ENCODE measurements around the gene PCNX2. TPM values are rescaled to one million over a fixed set of nuclear protein-coding genes. Genes with fewer than 3 reads are reported as not detected.

PCNX2 gene
- total RNA-seq, 1 experiment from 2014 or later, result 9.1 TPM

DNA sequence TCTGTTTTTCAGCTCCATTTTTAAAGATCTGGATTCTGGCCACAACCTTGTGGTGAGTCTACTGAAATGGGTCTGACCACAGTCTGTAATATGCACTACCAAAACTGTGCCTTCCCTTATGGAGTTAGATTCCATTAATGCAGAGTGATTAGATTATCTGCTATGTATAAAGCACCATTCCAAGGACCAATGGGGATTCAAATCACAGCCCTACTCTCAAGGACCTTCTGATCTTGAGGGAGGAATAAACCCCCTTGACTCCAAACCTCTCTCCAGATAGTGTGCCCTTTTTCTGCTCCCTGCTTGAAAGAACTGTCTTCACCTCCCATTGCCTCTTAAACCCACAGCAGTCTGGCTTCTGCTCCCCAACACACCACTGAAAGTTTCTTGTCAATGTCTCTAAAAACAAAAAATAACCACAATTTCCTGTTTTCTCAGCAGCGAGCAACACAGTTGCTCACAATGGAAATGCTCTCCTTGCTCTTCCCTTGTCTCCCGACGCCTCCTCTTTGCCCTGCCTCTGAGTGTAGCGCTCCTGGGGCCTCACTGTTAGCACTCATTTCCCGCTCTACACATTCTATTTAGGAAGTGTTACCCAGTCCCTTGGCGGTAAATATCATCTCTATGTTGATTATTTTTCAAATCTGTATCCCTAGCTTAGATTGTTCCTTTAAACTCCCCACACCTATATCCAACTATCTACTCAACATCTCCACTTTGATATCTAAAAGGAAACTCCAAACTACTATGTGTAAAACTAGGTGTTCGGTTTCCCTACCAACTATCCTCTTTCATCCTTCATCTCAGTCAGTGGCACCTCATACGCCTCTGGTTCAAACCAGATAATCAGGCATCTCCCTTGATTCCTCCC, 13.6 kb downstream of the PCNX2 start:
- no peaks in the 10 kb centered on the region for H3K9me3 ChIP-seq (ENCODE audit: low read depth, low read length, poor library complexity, severe bottlenecking)
- BruUV-seq (replicated peaks), result no TSS peak
- no peak overlapping the region for H3K4me3 ChIP-seq (ENCODE audit: low read depth, low read length, poor library complexity, severe bottlenecking)
- H3K27me3 ChIP-seq (replicated peaks; ENCODE audit: insufficient read depth, low read depth, low read length, poor library complexity), result no peaks in the 10 kb centered on the region
- intact Hi-C loops (cut with micrococcal nuclease; ENCODE audit: unreplicated experiment), result no loop called here
- no peak for TF ChIP-seq EZH2 (IDR thresholded peaks at IDR 0.05; ENCODE audit: borderline replicate concordance, low read depth, low read length, poor library complexity, severe bottlenecking)
- TF ChIP-seq, protein P1, sequence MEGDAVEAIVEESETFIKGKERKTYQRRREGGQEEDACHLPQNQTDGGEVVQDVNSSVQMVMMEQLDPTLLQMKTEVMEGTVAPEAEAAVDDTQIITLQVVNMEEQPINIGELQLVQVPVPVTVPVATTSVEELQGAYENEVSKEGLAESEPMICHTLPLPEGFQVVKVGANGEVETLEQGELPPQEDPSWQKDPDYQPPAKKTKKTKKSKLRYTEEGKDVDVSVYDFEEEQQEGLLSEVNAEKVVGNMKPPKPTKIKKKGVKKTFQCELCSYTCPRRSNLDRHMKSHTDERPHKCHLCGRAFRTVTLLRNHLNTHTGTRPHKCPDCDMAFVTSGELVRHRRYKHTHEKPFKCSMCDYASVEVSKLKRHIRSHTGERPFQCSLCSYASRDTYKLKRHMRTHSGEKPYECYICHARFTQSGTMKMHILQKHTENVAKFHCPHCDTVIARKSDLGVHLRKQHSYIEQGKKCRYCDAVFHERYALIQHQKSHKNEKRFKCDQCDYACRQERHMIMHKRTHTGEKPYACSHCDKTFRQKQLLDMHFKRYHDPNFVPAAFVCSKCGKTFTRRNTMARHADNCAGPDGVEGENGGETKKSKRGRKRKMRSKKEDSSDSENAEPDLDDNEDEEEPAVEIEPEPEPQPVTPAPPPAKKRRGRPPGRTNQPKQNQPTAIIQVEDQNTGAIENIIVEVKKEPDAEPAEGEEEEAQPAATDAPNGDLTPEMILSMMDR (conservative IDR thresholded peaks at IDR 0.05; ENCODE audit: low read depth, low read length), result no peak
- DNase-seq (ENCODE audit: low spot score), result no peak
- H3K36me3 ChIP-seq (ENCODE audit: insufficient read depth, low read length, poor library complexity, severe bottlenecking), result no peaks in the 10 kb centered on the region
- H3K27ac ChIP-seq (ENCODE audit: low read depth, low read length, poor library complexity, severe bottlenecking), result no peak overlapping the region
- no peaks in the 10 kb centered on the region for H3K4me1 ChIP-seq (ENCODE audit: insufficient read depth, low read length, poor library complexity, severe bottlenecking)
- POLR2A ChIA-PET (ENCODE audit: low non-redundant PET), result no interaction called here
- CTCF ChIA-PET, result no interaction called here

DNA sequence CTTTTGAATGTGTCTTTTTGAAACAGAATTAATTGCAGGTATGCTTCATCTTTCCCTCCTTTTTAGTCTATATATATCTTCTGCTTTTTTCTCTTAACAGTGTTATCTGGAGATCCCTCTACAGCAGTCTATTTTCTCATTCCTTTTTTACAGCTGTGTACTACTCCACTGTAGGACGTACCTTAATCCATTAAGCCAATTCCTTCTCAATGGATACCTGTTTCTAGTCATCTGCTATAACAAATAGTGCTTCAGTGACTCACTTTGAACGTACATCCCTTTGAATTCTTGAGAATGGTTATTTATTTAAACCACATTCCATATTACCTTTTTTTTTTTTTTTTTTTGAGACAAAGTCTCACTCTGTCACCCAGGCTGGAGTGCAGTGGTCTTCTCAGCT, 15.6 kb downstream of the PCNX2 start:
- Histone ChIP-seq H3K4me3 (ENCODE audit: low read depth, low read length, poor library complexity, severe bottlenecking) (no peak overlapping the region), H3K36me3 (ENCODE audit: insufficient read depth, low read length, poor library complexity, severe bottlenecking) (no peaks in the 10 kb centered on the region), H3K27ac (ENCODE audit: low read depth, low read length, poor library complexity, severe bottlenecking) (no peak overlapping the region), H3K9me3 (ENCODE audit: low read depth, low read length, poor library complexity, severe bottlenecking) (no peaks in the 10 kb centered on the region), H3K27me3 (replicated peaks; ENCODE audit: insufficient read depth, low read depth, low read length, poor library complexity) (no peaks in the 10 kb centered on the region), H3K4me1 (ENCODE audit: insufficient read depth, low read length, poor library complexity, severe bottlenecking) (no peaks in the 10 kb centered on the region)
- DNase-seq (ENCODE audit: low spot score), result no peak
- ChIA-PET CTCF (no interaction called here), POLR2A (ENCODE audit: low non-redundant PET) (no interaction called here)
- BruUV-seq (replicated peaks), result no TSS peak
- intact Hi-C loops (cut with micrococcal nuclease; ENCODE audit: unreplicated experiment), result no loop called here
- TF ChIP-seq, protein P1 (conservative IDR thresholded peaks at IDR 0.05; ENCODE audit: low read depth, low read length), result no peak
- TF ChIP-seq EZH2 (IDR thresholded peaks at IDR 0.05; ENCODE audit: borderline replicate concordance, low read depth, low read length, poor library complexity, severe bottlenecking), result no peak

DNA sequence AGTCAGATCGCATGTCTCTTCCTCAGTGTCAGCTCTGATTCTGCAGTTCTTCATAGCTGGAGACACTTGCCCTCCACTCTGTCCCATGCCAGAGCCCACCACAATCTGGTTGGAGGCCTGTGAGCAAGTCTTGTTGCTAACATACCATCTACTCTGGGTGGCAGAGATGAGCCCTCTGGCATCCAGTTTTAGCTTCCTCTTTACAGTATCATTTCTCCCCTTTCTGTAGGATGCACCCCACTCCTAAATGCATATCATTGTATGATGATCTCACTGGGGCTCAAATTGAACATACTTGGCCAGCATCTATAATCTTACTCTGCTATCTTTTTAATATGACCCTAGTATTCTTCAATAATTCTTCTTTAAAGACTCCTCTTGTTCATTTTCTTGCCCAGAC, 16.9 kb downstream of the PCNX2 start:
- DNase-seq (ENCODE audit: low spot score), result no peak

More for the DNA sequence above, 16.9 kb downstream of the PCNX2 start:
- BruUV-seq (replicated peaks), result no TSS peak
- no peaks in the 10 kb centered on the region for H3K27me3 ChIP-seq (replicated peaks; ENCODE audit: insufficient read depth, low read depth, low read length, poor library complexity)
- H3K36me3 ChIP-seq (ENCODE audit: insufficient read depth, low read length, poor library complexity, severe bottlenecking), result no peaks in the 10 kb centered on the region
- H3K27ac ChIP-seq (ENCODE audit: low read depth, low read length, poor library complexity, severe bottlenecking), result no peak overlapping the region
- no peak overlapping the region for H3K4me3 ChIP-seq (ENCODE audit: low read depth, low read length, poor library complexity, severe bottlenecking)
- intact Hi-C loops (cut with micrococcal nuclease; ENCODE audit: unreplicated experiment), result no loop called here
- H3K4me1 ChIP-seq (ENCODE audit: insufficient read depth, low read length, poor library complexity, severe bottlenecking), result no peaks in the 10 kb centered on the region
- TF ChIP-seq EZH2 (IDR thresholded peaks at IDR 0.05; ENCODE audit: borderline replicate concordance, low read depth, low read length, poor library complexity, severe bottlenecking), result no peak
- TF ChIP-seq, protein P1 (conservative IDR thresholded peaks at IDR 0.05; ENCODE audit: low read depth, low read length), result no peak
- CTCF ChIA-PET, result no interaction called here
- H3K9me3 ChIP-seq (ENCODE audit: low read depth, low read length, poor library complexity, severe bottlenecking), result no peaks in the 10 kb centered on the region
- POLR2A ChIA-PET (ENCODE audit: low non-redundant PET), result no interaction called here
